ENCODE results near the gene MLANA. TPM values are rescaled to one million over a fixed set of nuclear protein-coding genes. Genes with fewer than 3 reads are reported as not detected.

Gene MLANA
- total and polyA plus RNA-seq, 2 donors (not counting 1 experiment from before 2014, with no cell fraction given) = not detected

DNA sequence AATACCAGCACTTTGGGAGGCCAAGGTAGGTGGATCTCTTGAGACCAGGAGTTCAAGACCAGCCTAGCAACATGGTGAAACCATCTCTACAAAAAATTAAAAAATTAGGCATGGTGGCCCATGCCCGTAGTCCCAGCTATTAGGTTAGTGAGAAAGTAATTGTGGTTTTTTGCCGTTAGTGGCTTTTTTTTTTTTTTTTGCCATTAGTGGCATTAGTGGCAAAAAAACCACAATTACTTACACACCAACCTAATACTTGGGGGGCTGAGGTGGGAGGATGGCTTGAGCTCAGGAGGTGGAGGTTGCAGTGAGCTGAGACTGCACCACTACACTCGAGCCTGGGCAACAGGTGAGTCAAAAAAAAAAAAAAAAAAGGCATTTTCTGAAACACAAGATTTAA, 27.8 kb downstream of the MLANA start:
- Histone ChIP-seq H3K4me2 (ENCODE audit: extremely low read depth, insufficient read depth, low read length) (no peak overlapping the region), H3K9ac (ENCODE audit: insufficient read depth, low read length) (no peak overlapping the region), H3K9me3 (ENCODE audit: control insufficient read depth, insufficient read depth, low read depth, low read length) (no peaks in the 10 kb centered on the region), H3K4me3 (replicated peaks in 1 of 4; ENCODE audit: control extremely low read depth in 1 of 4, insufficient read depth in 1 of 4, low read depth in 3 of 4, low read length in 4 of 4) (no peak overlapping the region), H3K36me3 (ENCODE audit: control insufficient read depth, insufficient read depth, low read length) (no peaks in the 10 kb centered on the region), H3K27ac (ENCODE audit: insufficient read depth, low read length) (no peak overlapping the region), H3K79me2 (ENCODE audit: control insufficient read depth, insufficient read depth, low read length) (no peaks in the 10 kb centered on the region), H3K27me3 (ENCODE audit: control insufficient read depth, insufficient read depth, low read length) (no peaks in the 10 kb centered on the region), H2AFZ (ENCODE audit: low read length) (no peak overlapping the region), H4K20me1 (ENCODE audit: control insufficient read depth, extremely low read depth, insufficient read depth, low read length) (no peaks in the 10 kb centered on the region), H3K4me1 (ENCODE audit: control insufficient read depth, extremely low read depth, insufficient read depth, low read length) (no peaks in the 10 kb centered on the region)
- TF ChIP-seq EZH2 (IDR thresholded peaks at IDR 0.05; ENCODE audit: low read length, missing control alignments) (no peak), CTCF (conservative IDR thresholded peaks at IDR 0.05 in 1 of 2, IDR thresholded peaks at IDR 0.05 in 1 of 2; ENCODE audit: low read depth in 1 of 2, low read length in 2 of 2) (no peak)
- DNase-seq (ENCODE audit: low read depth in 2 of 2) = no peak

DNA sequence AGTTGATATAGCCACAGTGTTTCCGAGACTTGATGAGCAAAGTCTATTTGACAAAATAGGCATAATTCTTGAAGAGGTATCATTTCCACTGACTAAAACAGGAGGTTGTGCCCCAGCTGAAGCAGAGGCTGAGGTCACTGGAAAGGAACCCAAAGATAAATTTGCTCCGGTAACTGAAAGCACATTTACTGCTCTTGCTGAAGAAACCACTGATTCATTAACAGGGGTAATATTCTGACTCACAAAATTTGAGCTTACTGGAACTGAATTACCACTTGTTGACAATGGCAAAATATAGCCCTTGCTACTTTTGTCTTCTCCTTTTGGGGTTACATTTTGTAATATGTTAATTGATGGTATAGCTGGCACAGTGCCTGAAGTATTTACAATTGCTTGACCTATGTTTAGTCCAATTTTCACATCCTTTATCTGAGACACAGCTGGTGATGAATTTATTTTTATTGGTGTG, 30.2 kb downstream of the MLANA start:
- Histone ChIP-seq H3K4me2 (ENCODE audit: extremely low read depth, insufficient read depth, low read length) (no peak overlapping the region), H3K4me1 (ENCODE audit: control insufficient read depth, extremely low read depth, insufficient read depth, low read length) (no peaks in the 10 kb centered on the region), H3K9ac (ENCODE audit: insufficient read depth, low read length) (no peak overlapping the region), H3K27me3 (ENCODE audit: control insufficient read depth, insufficient read depth, low read length) (no peaks in the 10 kb centered on the region), H3K79me2 (ENCODE audit: control insufficient read depth, insufficient read depth, low read length) (no peaks in the 10 kb centered on the region), H3K27ac (ENCODE audit: insufficient read depth, low read length) (no peak overlapping the region), H4K20me1 (ENCODE audit: control insufficient read depth, extremely low read depth, insufficient read depth, low read length) (no peaks in the 10 kb centered on the region), H3K36me3 (ENCODE audit: control insufficient read depth, insufficient read depth, low read length) (no peaks in the 10 kb centered on the region), H3K4me3 (replicated peaks in 1 of 4; ENCODE audit: control extremely low read depth in 1 of 4, insufficient read depth in 1 of 4, low read depth in 3 of 4, low read length in 4 of 4) (no peak overlapping the region), H2AFZ (ENCODE audit: low read length) (no peak overlapping the region), H3K9me3 (ENCODE audit: control insufficient read depth, insufficient read depth, low read depth, low read length) (no peaks in the 10 kb centered on the region)
- DNase-seq (ENCODE audit: low read depth in 2 of 2) = peak in 1 of 2 donors; percentile 29
- TF ChIP-seq CTCF (conservative IDR thresholded peaks at IDR 0.05 in 1 of 2, IDR thresholded peaks at IDR 0.05 in 1 of 2; ENCODE audit: low read depth in 1 of 2, low read length in 2 of 2) = no peak
- TF ChIP-seq EZH2 (IDR thresholded peaks at IDR 0.05; ENCODE audit: low read length, missing control alignments) = no peak

- Histone ChIP-seq H3K4me2 (ENCODE audit: extremely low read depth, insufficient read depth, low read length) (no peak overlapping the region), H3K9ac (ENCODE audit: insufficient read depth, low read length) (no peak overlapping the region), H3K79me2 (ENCODE audit: control insufficient read depth, insufficient read depth, low read length) (no peaks in the 10 kb centered on the region), H3K9me3 (ENCODE audit: control insufficient read depth, insufficient read depth, low read depth, low read length) (no peaks in the 10 kb centered on the region), H2AFZ (ENCODE audit: low read length) (no peak overlapping the region), H3K4me1 (ENCODE audit: control insufficient read depth, extremely low read depth, insufficient read depth, low read length) (no peaks in the 10 kb centered on the region), H4K20me1 (ENCODE audit: control insufficient read depth, extremely low read depth, insufficient read depth, low read length) (no peaks in the 10 kb centered on the region), H3K27ac (ENCODE audit: insufficient read depth, low read length) (no peak overlapping the region), H3K4me3 (replicated peaks in 1 of 4; ENCODE audit: control extremely low read depth in 1 of 4, insufficient read depth in 1 of 4, low read depth in 3 of 4, low read length in 4 of 4) (no peak overlapping the region), H3K36me3 (ENCODE audit: control insufficient read depth, insufficient read depth, low read length) (no peaks in the 10 kb centered on the region), H3K27me3 (ENCODE audit: control insufficient read depth, insufficient read depth, low read length) (no peaks in the 10 kb centered on the region)
- DNase-seq (ENCODE audit: low read depth in 2 of 2) = no peak
- no peak for TF ChIP-seq EZH2 (IDR thresholded peaks at IDR 0.05; ENCODE audit: low read length, missing control alignments)
- TF ChIP-seq CTCF (conservative IDR thresholded peaks at IDR 0.05 in 1 of 2, IDR thresholded peaks at IDR 0.05 in 1 of 2; ENCODE audit: low read depth in 1 of 2, low read length in 2 of 2) = no peak
These were observed 31.5 kb downstream of the MLANA start for GRCh38 chr9:5922192-5922591.

Data from fibroblast of lung (primary cell).